Kidney (tissue), 14 donors: ENCODE measurements around the gene MITF. TPM values are rescaled to one million over a fixed set of nuclear protein-coding genes. Genes with fewer than 3 reads are reported as not detected.

Experiments used
- DNase-seq, 5 donors: peaks; one replicate each; pipeline ENCODE4 v3.0.0-alpha.2; 2013 to 2020
- FAIRE-seq: peaks from 2 replicates; lab custom pipeline; 2012; peaks lifted over from hg19 to GRCh38; lab: Jason Lieb, UNC
- H3K27ac ChIP-seq, 2 donors: one replicate each; pipeline ENCODE4 v1.7.0; 2013; ENCODE audit warnings: low read depth in 2 of 2, low read length in 2 of 2, inconsistent platforms in 1 of 2
- H3K27me3 ChIP-seq: one replicate; pipeline ENCODE4 v1.7.1; 2013; ENCODE audit warnings: low read length, inconsistent platforms; ENCODE audit not compliant: control insufficient read depth, insufficient read depth
- H3K36me3 ChIP-seq, 3 donors: one replicate each; pipeline versions ENCODE4 v1.7.0 to v1.7.1; 2013; ENCODE audit warnings: low read length in 3 of 3, control low read depth in 1 of 3, inconsistent platforms in 1 of 3; ENCODE audit not compliant: insufficient read depth in 3 of 3, control insufficient read depth in 2 of 3
- H3K4me1 ChIP-seq, 3 donors: one replicate each; pipeline versions ENCODE4 v1.7.0 to v1.7.1; 2013; ENCODE audit warnings: low read length in 3 of 3, inconsistent platforms in 1 of 3, low read depth in 1 of 3; ENCODE audit not compliant: control insufficient read depth in 2 of 3, insufficient read depth in 2 of 3
- H3K4me3 ChIP-seq, 3 donors: one replicate each; pipeline versions ENCODE4 v1.7.0 to v1.8.1; 2013; ENCODE audit warnings: low read length in 3 of 3, control low read depth in 1 of 3, inconsistent platforms in 1 of 3
- H3K9ac ChIP-seq, 3 donors: one replicate each; pipeline versions ENCODE4 v1.7.0 to v1.7.1; 2013; ENCODE audit warnings: low read length in 3 of 3, control low read depth in 1 of 3, inconsistent platforms in 1 of 3
- H3K9me3 ChIP-seq, 3 donors: one replicate each; pipeline versions ENCODE4 v1.7.0 to v1.7.1; 2013; ENCODE audit warnings: low read length in 3 of 3, control low read depth in 1 of 3, inconsistent platforms in 1 of 3; ENCODE audit not compliant: control insufficient read depth in 2 of 3, insufficient read depth in 1 of 3
- intact Hi-C: fragments of 100-400 bp; cut with DNase I; formaldehyde crosslinking; loops from one replicate; pipeline ENCODE4 v1.11.1; 2022
- polyA plus RNA-seq: library from polyadenylated mRNA; stranded (reverse); fragments of 350-450 nt; fragmentation: Illumina TruSeq; extraction: RNeasy Lipid Tissue Mini Kit (QIAGEN cat#74804); gene quantifications from one replicate; pipeline ENCODE4 v1.2.3, GENCODE V29; 2014; ENCODE audit warnings: low read depth, low replicate concordance; ENCODE audit not compliant: insufficient read depth
- total RNA-seq: library from RNA; stranded (reverse); fragmentation: NEBNext Ultra II Directional; extraction: Animal tissue kit (Norgen Biotek cat#: 25700); gene quantifications from one replicate; pipeline ENCODE4 v1.2.1, GENCODE V29; 2021
- TF ChIP-seq, protein P1 (sequence below): IDR thresholded peaks from 3 replicates; pipeline ENCODE4 v1.5.1; 2012; ENCODE audit warnings: mild to moderate bottlenecking, moderate library complexity, borderline replicate concordance; ENCODE audit not compliant: insufficient read depth; ENCODE audit errors: extremely low read depth
- donor health status: control.
- donor health status: control.
- donor health status: control.
- donor health status: control.
- donor health status: control.
- donor health status: DM: yes; HTN: yes; CAD: no.
- donor health status: Normal renal cell carcinoma (clear cell type).

The MITF gene
- total and polyA plus RNA-seq, 2 donors from 2014 or later: 14.1 to 52.6 TPM

- Histone ChIP-seq H3K36me3 (no peaks in the 10 kb centered on the region), H3K27ac (peak overlapping the region; percentile 71 to 74), H3K9ac (peak overlapping the region in 2 of 3 donors; percentile 4 to 26), H3K4me1 (peaks cover 0 to 38% (median 27%) of the 10 kb centered on the region in 3 donors), H3K9me3 (no peaks in the 10 kb centered on the region), H3K27me3 (no peaks in the 10 kb centered on the region), H3K4me3 (peak overlapping the region in 2 of 3 donors; percentile 32 to 43)
- FAIRE-seq (no peak), DNase-seq (no peak)
- TF ChIP-seq, protein P1, sequence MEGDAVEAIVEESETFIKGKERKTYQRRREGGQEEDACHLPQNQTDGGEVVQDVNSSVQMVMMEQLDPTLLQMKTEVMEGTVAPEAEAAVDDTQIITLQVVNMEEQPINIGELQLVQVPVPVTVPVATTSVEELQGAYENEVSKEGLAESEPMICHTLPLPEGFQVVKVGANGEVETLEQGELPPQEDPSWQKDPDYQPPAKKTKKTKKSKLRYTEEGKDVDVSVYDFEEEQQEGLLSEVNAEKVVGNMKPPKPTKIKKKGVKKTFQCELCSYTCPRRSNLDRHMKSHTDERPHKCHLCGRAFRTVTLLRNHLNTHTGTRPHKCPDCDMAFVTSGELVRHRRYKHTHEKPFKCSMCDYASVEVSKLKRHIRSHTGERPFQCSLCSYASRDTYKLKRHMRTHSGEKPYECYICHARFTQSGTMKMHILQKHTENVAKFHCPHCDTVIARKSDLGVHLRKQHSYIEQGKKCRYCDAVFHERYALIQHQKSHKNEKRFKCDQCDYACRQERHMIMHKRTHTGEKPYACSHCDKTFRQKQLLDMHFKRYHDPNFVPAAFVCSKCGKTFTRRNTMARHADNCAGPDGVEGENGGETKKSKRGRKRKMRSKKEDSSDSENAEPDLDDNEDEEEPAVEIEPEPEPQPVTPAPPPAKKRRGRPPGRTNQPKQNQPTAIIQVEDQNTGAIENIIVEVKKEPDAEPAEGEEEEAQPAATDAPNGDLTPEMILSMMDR: no peak
- intact Hi-C loops: no loop called here
Measured at GRCh38 chr3:69764861-69765260, 25.6 kb downstream of the MITF start.

DNA sequence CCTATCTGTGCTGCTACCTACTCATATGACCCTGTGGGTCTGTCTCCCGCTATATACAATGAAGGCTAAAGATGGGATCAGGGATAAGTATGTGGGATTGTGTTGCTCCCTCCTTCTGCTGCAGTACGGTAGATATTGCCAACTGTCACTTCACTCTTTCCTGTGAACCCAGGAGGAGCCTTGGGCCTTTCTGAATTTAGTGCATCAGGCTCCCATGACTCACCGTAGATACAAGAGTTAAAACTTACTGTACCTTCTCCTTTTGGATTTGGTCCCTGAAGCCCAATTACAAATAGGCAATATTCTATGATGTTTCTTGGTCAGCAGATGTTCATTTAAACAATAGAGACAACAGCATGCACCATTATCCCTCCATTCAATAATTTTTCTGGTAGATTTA, 27.4 kb downstream of the MITF start:
- no peak overlapping the region for H3K9ac ChIP-seq
- H3K27ac ChIP-seq: no peak overlapping the region
- H3K9me3 ChIP-seq: no peaks in the 10 kb centered on the region
- no peak for DNase-seq
- peaks cover 0 to 45% (median 35%) of the 10 kb centered on the region in 3 donors for H3K4me1 ChIP-seq
- no peak for FAIRE-seq
- no peaks in the 10 kb centered on the region for H3K27me3 ChIP-seq
- TF ChIP-seq, protein P1: no peak
- no peak overlapping the region for H3K4me3 ChIP-seq
- no peaks in the 10 kb centered on the region for H3K36me3 ChIP-seq
- intact Hi-C loops: no loop called here

DNA sequence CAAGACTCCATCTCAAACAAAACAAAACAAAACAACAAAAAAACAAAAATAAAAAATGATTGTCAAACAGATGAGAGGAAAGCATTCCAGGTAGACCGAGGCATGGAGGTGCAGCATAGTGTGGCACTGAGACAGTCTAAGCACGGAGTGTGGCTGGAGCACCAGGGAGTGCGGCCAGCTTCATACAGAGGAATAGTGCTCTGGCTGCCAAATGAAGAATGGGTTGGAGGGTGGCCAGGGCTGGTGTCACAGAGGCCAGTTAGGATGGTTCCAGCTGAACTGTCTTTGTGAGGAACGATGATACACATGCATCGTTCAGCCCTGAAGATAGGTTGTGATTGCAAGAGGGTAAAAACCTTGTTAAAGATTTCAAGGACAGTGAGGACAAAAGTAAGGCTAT, 28.3 kb downstream of the MITF start:
- Histone ChIP-seq H3K9me3 (no peaks in the 10 kb centered on the region), H3K27me3 (no peaks in the 10 kb centered on the region), H3K36me3 (no peaks in the 10 kb centered on the region), H3K9ac (no peak overlapping the region), H3K4me3 (no peak overlapping the region), H3K4me1 (peaks cover 0 to 45% (median 33%) of the 10 kb centered on the region in 3 donors), H3K27ac (no peak overlapping the region)
- TF ChIP-seq, protein P1: no peak
- DNase-seq (peak in 1 of 5 donors; percentile 82), FAIRE-seq (no peak)
- intact Hi-C loops: no loop called here

DNA sequence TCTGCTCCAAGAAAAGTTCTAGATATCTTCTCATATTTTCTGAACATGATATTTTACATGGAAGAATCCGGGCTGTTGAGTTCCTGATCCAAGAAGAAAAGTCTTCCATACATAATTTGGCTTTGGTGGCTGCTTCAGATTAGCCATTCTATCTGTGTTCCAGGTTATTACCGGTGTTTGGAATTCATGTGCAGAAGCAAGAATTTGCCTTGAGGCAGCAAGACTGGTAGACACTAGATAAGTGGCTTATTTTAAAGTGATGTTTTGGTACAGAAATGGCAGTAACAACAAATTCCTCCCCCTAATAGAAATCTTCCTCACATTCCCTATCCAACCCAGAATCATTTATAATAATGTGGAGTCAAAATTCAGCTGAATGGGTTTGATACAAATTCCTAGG, 29.2 kb downstream of the MITF start:
- H3K4me3 ChIP-seq: no peak overlapping the region
- intact Hi-C loops: no loop called here
- FAIRE-seq: no peak
- no peak overlapping the region for H3K27ac ChIP-seq
- peak in 1 of 5 donors; percentile 18 for DNase-seq
- H3K9me3 ChIP-seq: no peaks in the 10 kb centered on the region
- H3K4me1 ChIP-seq: peaks cover 0 to 43% (median 32%) of the 10 kb centered on the region in 3 donors
- TF ChIP-seq, protein P1: no peak
- no peak overlapping the region for H3K9ac ChIP-seq
- H3K27me3 ChIP-seq: no peaks in the 10 kb centered on the region
- H3K36me3 ChIP-seq: no peaks in the 10 kb centered on the region
